Activated CD8-positive, alpha-beta T cell treated with anti-CD3 and anti-CD28 coated beads for 36 hours (primary cell): Measurements from ENCODE around the gene CYTH3. TPM values are rescaled to one million over a fixed set of nuclear protein-coding genes. Genes with fewer than 3 reads are reported as not detected.

Source experiments
- ATAC-seq: fragments of 200-7000 bp; cut with Tn5 transposase; one replicate; pipeline ENCODE4 v1.10.0; 2021; ENCODE audit warnings: mild to moderate bottlenecking, moderate library complexity
- CTCF ChIA-PET: fragments of 350-600 bp; sonication (Branson Sonifier 250); formaldehyde crosslinking; loops from one replicate; lab custom pipeline; 2021; ENCODE audit warnings: antibody characterized with exemption; lab: Charles Lee
- POLR2A ChIA-PET: fragments of 350-600 bp; sonication (Branson Sonifier 250); formaldehyde crosslinking; loops from one replicate; lab custom pipeline; 2021; ENCODE audit warnings: antibody characterized with exemption; lab: Charles Lee
- DNase-seq: peaks from one replicate; pipeline ENCODE4 v3.0.0-alpha.2; 2020
- H3K27ac Mint-ChIP-seq: one replicate; pipeline ENCODE4 v1.8.0; 2021; ENCODE audit warnings: mild to moderate bottlenecking, mixed read lengths
- H3K27me3 Mint-ChIP-seq: one replicate; pipeline ENCODE4 v1.8.0; 2021; ENCODE audit warnings: mixed read lengths
- H3K36me3 Mint-ChIP-seq: one replicate; pipeline ENCODE4 v1.8.0; 2021; ENCODE audit warnings: low read depth, mixed read lengths
- H3K4me1 Mint-ChIP-seq: one replicate; pipeline ENCODE4 v1.8.0; 2021; ENCODE audit warnings: low read depth, mixed read lengths
- H3K4me3 Mint-ChIP-seq: one replicate; pipeline ENCODE4 v1.8.0; 2021; ENCODE audit warnings: mild to moderate bottlenecking, moderate library complexity, mixed read lengths
- H3K9me3 Mint-ChIP-seq: one replicate; pipeline ENCODE4 v1.8.0; 2021; ENCODE audit warnings: mixed read lengths
- CTCF ChIP-seq: fragments of 200-600 bp; IDR thresholded peaks from one replicate; pipeline ENCODE4 v1.8.0; 2022; ENCODE audit warnings: antibody characterized with exemption, mild to moderate bottlenecking
- intact Hi-C: fragments of 100-400 bp; cut with micrococcal nuclease; formaldehyde crosslinking; loops from one replicate; pipeline ENCODE4 v1.10.0; 2022
- total RNA-seq, 2 experiments: library from RNA; stranded (reverse); gene quantifications; one replicate each; pipeline ENCODE4 v1.2.3, GENCODE V29; 2021

CYTH3 gene
- total RNA-seq, 2 experiments from 2014 or later: 0.92 to 2.3 TPM

GRCh38 chr7:6171532-6172223 is 100.7 kb downstream of the CYTH3 start:
- ATAC-seq (no peak), DNase-seq (no peak)
- Mint-ChIP-seq H3K9me3 (no peaks in the 10 kb centered on the region), H3K4me1 (no peaks in the 10 kb centered on the region), H3K27me3 (no peaks in the 10 kb centered on the region), H3K36me3 (no peaks in the 10 kb centered on the region), H3K27ac (no peak overlapping the region), H3K4me3 (no peak overlapping the region)
- TF ChIP-seq CTCF: no peak
- intact Hi-C loops: no loop called here
- ChIA-PET POLR2A (no interaction called here), CTCF (no interaction called here)

- no peak for DNase-seq
- TF ChIP-seq CTCF: no peak
- ATAC-seq: peak; percentile 39
- no peaks in the 10 kb centered on the region for H3K4me1 Mint-ChIP-seq
- no peaks in the 10 kb centered on the region for H3K9me3 Mint-ChIP-seq
- no peaks in the 10 kb centered on the region for H3K27me3 Mint-ChIP-seq
- intact Hi-C loops: no loop called here
- CTCF ChIA-PET: no interaction called here
- no peak overlapping the region for H3K27ac Mint-ChIP-seq
- H3K36me3 Mint-ChIP-seq: no peaks in the 10 kb centered on the region
- POLR2A ChIA-PET: no interaction called here
- H3K4me3 Mint-ChIP-seq: peak overlapping the region; percentile 6
These were observed 101.6 kb downstream of the CYTH3 start for GRCh38 chr7:6170571-6171531.

GRCh38 chr7:6169805-6170520 is 102.5 kb downstream of the CYTH3 start:
- DNase-seq: no peak
- H3K4me3 Mint-ChIP-seq: no peak overlapping the region
- ATAC-seq: no peak
- CTCF ChIA-PET: no interaction called here
- no peak for TF ChIP-seq CTCF
- no peaks in the 10 kb centered on the region for H3K27me3 Mint-ChIP-seq
- intact Hi-C loops: loop anchor here (10.0 kb wide), 1 partner anchor 155 kb away; no protein-coding TSS in a partner anchor
- no peak overlapping the region for H3K27ac Mint-ChIP-seq
- H3K4me1 Mint-ChIP-seq: no peaks in the 10 kb centered on the region
- POLR2A ChIA-PET: no interaction called here
- no peaks in the 10 kb centered on the region for H3K36me3 Mint-ChIP-seq
- H3K9me3 Mint-ChIP-seq: no peaks in the 10 kb centered on the region

GRCh38 chr7:6168477-6168868 is 104.0 kb downstream of the CYTH3 start:
- ChIA-PET POLR2A (no interaction called here), CTCF (interaction anchor here (3.1 kb wide), 1 partner anchor 154 kb away, joined by 7 read pairs; no protein-coding TSS in a partner anchor)
- Mint-ChIP-seq H3K4me1 (no peaks in the 10 kb centered on the region), H3K27ac (no peak overlapping the region), H3K27me3 (no peaks in the 10 kb centered on the region), H3K4me3 (no peak overlapping the region), H3K36me3 (no peaks in the 10 kb centered on the region), H3K9me3 (no peaks in the 10 kb centered on the region)
- no peak for ATAC-seq
- no peak for TF ChIP-seq CTCF
- intact Hi-C loops: loop anchor here (10.0 kb wide), 1 partner anchor 156 kb away; no protein-coding TSS in a partner anchor
- DNase-seq: no peak
